NCI-H2171 treated with DMSO at 0.1 percent for 48 hours (cell line): ENCODE data around the gene UBE4B.

Experiments
- DNase-seq: peaks from one replicate; lab custom pipeline; 2025; lab: John Stamatoyannopoulos, UW

UBE4B gene

DNA sequence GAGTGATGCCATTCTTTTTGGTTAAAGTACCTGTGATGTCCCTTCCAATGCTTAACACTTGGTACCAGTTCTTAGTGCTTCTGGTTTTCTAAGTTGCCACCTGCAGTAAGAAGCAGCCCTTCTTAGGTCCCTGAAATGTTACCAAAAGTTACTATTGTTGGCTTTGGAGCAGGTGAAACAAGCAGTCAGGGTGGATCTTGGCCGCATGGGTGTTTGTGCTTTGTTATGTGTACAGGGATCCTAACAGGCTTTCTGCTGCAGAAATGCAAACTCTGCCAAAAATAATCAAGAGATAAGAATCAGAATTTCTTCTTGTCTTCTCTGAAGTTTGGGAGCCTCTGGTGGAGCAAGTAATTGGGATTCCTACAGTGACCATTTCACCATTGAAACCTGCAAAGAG, 84.4 kb downstream of the UBE4B start:
- DNase-seq, result no peak

DNA sequence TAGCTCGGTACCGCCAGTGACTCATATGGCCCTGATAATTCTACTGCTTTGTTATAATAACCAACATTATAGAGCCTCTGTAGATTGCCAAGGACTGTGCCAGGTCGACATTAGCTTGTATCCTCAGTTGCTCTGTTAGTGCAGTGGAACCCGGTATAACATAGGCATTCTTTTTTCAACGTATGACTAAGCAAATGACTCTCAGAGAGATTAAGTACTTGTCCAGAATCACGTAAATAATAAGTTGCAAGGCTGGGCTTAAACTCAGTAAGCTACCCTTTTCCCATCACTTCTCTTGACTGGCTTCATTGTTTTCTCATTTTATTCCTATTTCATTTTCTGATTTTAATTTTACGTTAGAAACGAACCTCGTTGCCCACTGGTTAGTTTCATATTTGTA, 85.1 kb downstream of the UBE4B start:
- no peak for DNase-seq

DNA sequence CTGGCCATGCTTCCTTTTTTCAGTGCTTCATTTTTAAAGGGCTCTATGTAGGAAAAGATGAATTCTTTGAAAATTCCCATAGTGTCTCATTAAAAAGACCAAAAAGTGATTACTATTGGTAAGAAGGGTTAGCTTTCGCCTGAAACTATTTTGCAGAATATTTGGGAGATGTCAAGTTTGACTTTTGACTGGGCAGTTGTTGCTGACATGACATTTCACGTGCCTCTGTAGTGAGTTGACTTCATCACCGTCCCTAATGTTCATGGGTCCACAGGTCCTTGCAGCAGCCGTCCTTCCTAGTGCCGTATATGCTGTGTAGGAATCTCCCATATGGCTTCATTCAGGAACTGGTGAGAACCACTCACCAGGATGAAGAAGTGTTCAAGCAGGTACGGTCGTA, 88.9 kb downstream of the UBE4B start:
- no peak for DNase-seq

DNA sequence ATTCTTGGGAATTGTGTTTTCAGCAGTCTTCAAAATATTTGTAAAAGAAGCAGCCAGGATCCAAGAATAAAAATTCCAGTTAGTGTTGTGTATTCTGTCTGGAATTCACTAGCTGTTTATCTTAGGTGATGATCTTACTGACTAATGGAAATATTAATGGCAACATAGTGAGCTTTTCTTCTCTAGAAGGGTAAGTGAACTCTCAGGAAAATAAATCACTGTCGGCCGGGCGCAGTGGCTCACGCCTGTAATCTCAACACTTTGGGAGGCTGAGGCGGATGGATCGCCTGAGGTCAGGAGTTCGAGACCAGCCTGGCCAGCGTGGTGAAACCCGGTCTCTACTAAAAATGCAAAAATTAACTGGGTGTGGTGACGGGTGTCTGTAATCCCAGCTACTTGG, 90.2 kb downstream of the UBE4B start:
- DNase-seq, result no peak

DNA sequence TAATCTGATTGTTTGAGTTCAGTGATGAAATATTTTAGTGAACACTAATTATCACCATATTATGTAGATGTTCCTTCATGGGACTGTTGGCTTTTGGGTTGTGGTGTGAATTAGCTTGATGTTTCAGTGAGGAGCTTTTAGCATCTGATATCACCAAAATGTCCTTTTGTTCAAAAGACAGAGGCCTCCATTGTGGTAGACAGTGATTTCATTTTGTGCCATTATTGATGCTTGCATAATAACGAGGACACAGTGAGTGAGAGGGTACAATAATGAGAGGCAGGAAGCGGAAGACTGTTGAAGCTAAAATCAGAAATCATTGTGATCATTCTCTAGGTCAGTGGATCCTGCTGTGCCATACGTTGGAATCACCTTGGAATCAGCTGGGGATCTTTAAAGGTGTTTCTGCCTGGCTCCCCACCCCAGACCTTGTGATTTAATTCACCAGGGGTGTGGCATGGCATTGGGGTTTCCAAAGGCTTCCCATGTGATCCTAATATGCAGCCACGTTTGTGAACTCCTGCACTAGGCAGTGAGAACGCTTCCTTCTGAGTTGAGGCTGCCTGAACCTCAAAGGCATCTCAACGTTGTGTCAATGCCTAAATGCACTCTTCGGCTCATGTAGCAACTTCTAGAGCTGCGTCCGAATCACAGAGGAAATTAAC, 95.5 kb downstream of the UBE4B start:
- no peak for DNase-seq

DNA sequence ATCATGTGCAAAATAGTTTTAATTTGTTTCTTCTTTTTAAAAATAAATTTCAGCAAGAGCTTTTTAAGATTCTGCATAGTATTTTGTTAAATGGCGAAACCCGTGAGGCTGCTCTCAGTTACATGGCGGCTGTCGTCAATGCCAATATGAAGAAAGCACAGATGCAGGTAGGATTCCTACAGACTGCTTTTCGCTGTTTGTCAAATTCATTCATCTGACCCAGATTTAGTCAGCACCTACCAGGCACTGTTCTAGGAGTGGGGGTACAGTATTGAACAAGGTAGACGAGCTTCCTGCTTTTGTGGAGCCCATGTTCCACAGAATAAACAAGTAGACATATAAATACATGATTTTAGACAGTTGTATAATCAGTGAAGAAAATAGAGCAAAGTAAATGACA, 99.6 kb downstream of the UBE4B start:
- DNase-seq, result no peak

DNA sequence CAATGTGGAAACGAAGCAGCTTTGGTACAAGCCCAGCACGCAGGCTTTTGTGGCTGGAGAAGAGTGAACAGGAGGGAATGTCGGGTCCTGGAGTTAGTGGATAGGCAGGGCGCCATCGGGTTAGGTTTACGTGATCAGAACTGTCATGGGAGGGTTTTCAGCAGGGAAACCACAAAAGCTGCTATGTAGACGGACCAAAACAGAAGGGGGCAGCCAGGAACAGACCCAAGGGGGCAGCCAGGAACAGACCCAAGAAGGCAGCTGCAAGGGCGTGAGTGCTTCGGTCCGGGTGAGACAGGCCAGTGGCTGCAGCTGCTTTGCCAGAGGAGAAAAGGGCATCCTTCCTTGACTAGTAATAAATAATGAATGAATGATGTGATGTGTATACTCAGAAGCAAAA, 100.1 kb downstream of the UBE4B start:
- DNase-seq, result no peak

DNA sequence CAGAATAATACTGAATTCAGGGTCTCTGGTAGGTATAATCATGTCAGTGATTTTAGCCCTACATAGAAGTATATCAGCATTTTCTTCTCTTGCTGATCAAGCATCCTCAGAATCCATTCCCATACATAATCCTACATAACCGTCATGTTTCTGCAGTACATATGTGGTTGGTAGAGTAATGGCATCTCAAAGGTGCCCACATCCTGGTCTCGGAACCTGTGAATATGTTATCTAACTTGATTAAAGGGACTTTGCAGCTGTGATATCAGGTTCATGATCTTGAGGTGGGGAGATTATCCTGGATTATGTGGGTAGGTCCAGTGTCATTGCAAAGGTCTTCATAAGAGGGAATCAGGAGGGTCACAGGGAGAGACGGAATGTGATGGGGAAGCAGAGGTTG, 108.2 kb downstream of the UBE4B start:
- no peak for DNase-seq

DNA sequence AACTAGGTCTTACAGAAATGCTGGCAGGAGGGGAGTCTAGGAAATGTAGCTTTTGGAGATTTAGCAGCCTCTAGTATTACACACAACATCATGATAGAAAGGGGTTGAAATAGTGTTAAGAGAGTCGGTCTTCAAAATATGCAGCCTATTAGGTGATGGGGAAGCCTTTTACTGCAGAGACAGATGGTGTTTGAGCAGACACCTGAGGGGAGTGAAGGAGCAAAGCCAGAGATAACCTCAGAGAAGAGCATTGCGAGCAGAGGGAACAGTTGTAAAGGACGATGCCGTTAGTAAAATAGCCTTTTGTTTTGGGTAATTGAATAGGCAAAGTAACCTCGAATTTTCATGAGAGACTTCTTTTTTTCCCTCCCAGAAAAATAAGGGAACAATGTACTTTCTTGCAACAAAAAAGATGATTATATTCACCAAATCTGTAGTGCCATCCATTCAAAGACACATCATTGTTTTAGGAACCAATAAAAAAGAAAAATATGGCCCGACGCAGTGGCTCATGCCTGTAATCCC, 111.3 kb downstream of the UBE4B start:
- no peak for DNase-seq

DNA sequence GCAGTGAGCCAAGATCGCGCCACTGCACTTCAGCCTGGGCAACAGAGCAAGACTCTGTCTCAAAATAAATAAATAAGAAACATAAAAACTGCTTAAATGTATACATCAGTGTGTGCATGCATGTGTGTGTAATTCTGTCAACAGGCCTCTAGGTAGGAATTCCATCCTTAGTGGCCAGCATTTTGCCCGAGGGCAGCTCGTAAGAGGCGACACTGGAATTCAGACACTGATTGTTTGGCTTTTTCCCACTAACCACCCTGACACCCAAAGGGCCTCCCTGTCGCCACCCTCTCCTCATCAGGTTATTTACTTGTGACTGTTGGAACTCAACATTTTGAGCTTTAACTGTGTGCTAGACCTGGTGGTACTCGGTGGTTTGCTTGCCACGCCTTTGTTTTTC, 113.6 kb downstream of the UBE4B start:
- no peak for DNase-seq

DNA sequence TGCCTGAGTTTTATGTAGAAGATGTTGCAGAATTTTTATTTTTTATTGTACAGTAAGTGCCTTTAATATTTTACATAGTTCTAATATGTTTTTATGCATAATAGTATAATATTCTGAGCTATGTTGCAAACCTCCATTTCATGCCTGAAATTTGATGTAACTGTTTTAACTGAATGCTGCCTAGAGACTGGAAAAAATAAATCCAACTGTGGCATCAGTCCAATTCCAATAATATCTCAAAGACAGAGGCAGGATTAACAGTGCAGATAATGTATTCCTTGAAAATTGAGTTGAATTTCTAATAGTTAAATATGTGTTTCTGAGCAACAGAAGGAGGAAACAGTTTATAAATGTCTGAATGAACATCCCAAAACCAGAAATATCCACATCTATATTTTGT, 116.5 kb downstream of the UBE4B start:
- no peak for DNase-seq

DNA sequence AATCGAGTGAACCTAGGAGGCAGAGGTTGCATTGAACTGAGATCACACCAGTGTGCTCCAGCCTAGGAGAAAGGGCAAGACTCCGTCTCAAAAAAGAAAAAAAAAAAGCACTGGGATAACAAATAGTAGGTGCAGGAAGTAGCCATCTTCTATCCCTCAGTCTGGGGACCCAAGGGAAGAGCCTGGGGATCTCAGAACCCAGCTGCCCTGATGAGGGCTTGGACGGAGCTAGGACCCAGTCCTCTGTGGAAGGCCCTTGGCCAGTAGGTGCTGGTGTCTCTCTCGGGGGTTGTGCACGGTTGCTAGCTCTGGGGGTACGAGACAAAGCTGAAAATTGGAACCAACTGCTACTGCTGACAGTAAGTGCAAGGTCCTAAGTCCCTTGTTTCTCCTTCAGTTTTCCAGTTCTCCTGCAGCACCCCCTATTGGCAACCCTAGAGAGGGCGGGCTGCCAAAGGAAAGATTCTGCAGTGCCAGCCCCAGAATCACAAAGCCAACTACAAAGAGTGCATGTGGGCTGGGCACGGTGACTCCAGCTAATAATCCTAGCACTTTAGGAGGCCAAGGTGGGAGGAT, 120.0 kb downstream of the UBE4B start:
- peak; percentile 6 for DNase-seq

DNA sequence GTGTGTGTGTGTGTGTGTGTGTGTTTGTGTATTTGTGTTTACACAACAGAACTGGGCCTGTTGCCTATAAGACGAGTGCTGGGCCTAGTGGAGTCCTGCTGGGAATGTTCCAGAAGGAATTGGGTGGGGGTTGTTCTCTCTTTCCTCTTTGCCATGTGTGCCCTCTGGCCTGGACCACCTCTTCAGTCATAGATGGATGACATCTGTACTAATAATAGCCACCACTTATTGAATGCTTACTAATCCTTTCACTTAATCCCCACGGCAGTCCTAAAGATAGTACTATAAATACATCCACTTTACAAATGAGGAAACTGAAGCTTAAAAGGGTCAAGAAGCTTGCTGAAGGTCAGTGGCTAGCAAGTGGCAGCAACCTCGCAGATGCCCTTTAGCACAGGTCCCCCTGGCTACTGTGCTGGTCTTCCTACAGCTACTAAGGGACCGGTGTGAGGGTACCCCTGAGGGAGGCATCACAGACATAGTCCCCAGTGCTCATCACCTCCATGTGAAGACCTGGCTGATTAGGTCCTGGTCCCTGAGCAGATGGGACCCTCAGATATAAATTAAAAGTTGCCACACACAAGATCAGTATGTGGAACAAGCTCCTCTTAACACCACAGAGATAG, 122.4 kb downstream of the UBE4B start:
- DNase-seq, result no peak

DNA sequence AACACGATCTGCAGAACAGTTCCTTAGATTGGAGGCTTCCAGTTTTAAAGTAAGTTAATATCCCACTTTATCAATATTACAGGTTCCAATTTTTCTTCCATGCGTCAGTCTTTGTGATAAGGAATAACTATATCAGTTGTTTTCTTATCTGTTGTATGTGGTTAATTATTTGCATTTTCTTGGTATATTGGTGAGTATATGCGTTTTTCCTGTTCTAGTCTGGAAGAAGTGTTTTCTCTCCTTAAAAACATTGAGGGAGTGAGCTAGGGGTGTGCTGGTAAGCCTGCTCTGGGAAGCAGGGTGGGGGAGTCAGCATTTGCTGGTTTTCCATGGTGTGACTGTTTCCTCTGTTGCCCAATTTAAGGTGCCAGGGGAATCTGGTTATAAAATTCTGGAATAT, 127.4 kb downstream of the UBE4B start:
- DNase-seq, result no peak

DNA sequence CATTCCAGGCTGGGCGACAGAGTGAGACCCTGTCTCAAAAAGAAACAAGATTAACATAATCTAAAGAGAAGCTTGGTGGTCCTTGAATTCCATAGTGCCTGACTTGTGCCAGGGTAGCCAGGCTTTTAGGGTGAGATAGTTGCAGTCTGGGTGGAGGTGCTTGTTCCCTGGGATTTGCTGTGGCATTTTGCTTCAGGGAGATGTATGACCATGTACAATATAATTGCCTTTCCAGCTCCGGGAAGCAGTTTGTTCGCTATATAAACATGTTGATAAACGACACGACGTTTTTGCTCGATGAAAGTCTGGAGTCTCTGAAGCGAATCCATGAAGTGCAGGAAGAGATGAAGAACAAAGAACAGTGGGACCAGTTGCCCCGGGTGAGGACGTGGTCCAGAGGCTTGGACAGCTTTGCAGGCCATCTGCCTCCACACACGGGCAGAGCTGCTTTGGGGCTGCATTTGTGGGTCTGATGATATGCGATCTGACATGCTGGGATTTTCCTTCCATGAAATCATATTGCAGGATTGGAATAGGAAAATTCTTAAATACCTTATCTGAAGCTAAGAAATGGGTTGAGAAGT, 128.2 kb downstream of the UBE4B start:
- DNase-seq, result no peak

DNA sequence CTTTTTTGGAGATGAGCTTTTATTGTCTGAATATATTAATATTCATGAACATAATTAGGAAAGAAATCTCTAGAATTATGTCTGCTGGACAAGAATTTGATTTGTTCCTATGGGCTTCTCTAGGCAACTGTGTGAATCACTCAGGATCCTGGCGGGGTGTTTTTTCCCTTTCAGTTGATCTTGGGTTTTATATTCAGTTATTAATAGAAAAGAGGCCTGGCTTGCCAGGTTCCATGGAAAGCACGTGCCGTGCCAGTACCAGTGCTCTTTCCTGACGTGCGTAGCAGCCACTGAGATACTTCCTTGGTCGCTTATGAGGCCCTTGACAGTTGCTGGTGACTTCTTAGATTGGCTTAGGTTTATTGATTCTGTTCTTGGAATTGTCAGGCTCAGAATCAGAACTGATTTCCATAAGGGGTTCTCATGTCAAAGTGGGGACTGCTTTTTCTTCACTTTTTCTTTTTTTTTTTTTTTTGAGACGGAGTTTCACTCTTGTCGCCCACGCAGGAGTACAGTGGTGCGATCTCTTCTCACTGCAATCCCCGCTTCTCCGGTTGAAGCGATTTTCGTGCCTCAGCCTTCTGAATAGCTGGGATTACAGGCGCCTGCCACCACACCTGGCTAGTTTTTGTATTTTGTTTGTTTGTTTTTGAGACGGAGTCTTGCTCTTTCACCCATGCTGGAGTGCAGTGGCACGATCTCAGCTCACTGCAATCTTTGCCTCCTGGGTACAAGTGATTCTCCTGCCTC, 129.0 kb downstream of the UBE4B start:
- DNase-seq, result no peak

DNA sequence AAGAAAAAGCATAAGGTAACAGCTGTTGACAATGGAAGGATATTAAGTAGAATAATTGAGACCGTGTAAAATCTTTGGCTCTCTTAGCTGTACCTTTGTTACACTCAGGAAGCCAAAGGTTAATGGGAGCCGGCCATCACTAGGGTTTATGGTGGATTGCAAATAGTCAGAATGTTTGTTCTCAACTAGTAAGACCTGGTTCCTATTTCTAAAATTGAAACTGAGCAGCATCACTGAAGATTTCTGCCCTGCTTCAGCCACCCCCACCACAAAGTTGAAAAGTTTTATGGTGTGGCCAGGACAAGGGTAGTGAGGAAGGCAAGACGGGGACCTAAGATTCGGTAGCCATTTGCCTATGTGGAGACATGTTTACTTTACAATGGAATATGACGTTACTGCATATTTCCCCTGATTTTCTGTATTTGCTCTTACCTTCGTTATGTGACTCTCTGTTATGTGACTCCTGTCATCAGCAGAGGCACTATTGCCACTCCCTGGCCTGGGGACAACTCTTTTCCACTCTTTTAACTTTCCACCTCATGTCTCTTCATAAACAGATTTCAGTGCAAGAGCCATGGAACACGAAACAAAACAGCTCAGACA, 136.3 kb downstream of the UBE4B start:
- DNase-seq, result no peak

DNA sequence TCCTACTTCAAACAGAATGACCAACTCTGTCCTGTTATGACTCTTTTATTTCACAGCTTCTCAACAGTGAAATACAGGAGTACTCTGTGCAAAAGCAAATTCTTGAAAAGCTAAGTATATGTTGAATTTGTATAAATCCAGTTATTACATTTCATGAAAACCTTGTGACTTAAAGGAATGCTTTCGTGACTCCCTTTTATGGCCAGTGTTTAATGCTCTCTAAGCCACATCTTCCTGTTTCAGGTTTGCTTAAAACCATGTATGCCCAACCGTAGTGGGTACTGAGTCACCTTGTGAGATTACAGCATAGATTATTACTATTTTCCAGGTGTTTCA, 137.4 kb downstream of the UBE4B start:
- no peak for DNase-seq

DNA sequence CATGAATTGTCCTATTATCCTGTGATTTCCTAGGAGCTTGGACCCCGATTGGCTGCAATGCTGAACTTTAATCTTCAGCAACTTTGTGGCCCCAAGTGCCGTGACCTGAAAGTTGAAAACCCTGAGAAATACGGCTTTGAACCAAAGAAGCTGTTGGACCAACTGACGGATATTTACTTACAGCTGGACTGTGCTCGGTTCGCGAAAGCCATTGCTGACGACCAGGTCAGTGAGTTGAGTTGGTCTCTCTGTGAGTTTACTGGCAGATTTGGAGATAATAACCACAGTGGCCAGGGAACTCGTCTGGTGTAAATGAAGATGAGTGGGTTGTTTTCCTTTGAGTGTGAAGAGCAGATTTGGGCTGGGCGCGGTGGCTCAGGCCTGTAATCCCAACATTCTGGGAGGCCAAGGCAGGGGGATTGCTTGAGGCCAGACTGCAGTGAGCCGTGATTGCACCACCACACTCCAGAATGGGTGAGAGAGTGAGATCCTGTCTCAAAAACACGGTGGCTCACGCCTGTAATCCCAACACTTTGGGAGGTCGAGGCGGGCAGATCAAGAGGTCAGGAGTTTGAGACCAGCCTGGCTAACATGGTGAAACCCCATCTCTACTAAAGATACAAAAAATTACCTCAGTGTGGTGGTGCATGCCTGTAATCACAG, 138.5 kb downstream of the UBE4B start:
- no peak for DNase-seq

DNA sequence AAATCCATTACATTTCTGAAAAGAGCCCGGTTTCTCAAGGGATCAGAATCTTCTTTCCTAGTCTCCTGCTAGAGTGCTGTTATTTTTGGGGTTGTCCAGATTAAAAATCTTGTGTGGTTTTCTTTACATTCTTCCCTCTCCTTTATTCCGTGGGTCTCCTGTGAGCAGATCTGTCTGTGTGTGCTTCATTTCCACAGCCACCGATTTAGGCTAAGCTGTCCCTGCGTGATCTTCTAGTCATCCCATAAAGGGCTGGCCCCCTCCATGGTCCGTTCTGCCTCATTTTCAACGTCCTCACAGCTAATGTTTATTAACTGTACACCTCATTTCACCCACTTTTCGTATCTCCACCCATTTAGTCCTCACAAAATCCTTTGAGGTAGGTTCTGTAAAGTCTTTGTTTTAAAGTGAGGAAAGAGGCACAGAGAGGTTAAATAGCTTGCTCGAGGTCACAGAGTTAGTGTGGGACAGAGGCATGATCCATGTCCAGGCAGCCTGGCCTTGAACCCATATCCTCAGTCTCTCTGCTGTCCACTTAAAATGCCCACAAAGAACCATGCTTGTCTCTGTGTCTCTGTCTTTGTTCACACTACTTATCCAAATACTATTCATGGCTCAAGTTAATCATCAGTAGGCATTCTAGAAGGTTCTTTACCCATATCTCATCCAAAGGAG, 139.4 kb downstream of the UBE4B start:
- DNase-seq, result no peak

DNA sequence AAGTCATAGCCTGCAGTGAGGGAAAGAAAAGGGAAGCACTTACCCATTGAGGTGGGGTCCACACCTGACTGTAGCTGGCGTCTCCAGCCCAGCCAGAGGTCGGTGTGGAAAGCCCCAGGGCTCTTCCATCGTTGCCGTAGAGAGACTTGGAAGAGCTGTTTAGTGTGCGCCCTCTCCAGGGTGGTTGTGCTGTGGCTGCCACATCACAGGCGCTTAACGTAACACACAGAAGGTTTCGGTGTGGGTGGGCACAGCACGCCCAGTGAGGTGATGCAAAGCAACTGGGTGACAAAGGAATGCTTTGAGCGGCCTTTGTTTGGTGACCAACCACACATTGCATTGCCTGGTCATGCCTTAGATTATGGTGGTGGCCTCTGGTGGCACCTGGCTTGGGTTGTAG, 140.8 kb downstream of the UBE4B start:
- DNase-seq, result no peak
